Aorta (tissue), 5 donors: ENCODE data around the gene SLC25A43. TPM values are rescaled to one million over a fixed set of nuclear protein-coding genes. Genes with fewer than 3 reads are reported as not detected.

Source experiments
- ATAC-seq: fragments of 200-7000 bp; cut with Tn5 transposase; one replicate; pipeline ENCODE4 v1.9.1; 2022; ENCODE audit warnings: moderate library complexity; ENCODE audit not compliant: low FRiP score
- DNase-seq, 2 donors: peaks; one replicate each; pipeline ENCODE4 v3.0.0-alpha.2; 2020
- H3K27ac ChIP-seq, 2 donors: one replicate each; pipeline ENCODE4 v1.5.1; 2013; ENCODE audit warnings: low read length in 2 of 2, mild to moderate bottlenecking in 2 of 2, moderate library complexity in 2 of 2, control low read depth in 1 of 2, inconsistent platforms in 1 of 2, low read depth in 1 of 2
- H3K27me3 ChIP-seq, 2 donors: one replicate each; pipeline ENCODE4 v1.6.1; 2013; ENCODE audit warnings: control low read depth in 1 of 2, low read length in 1 of 2, mild to moderate bottlenecking in 1 of 2, moderate library complexity in 1 of 2; ENCODE audit not compliant: insufficient read depth in 2 of 2, control insufficient read depth in 1 of 2
- H3K36me3 ChIP-seq, 2 donors: one replicate each; pipeline ENCODE4 v1.6.1; 2013; ENCODE audit warnings: control low read depth in 1 of 2, low read length in 1 of 2, mild to moderate bottlenecking in 1 of 2; ENCODE audit not compliant: insufficient read depth in 2 of 2, control insufficient read depth in 1 of 2
- H3K4me1 ChIP-seq, 2 donors: one replicate each; pipeline ENCODE4 v1.6.1; 2013; ENCODE audit warnings: low read length in 2 of 2, control low read depth in 1 of 2, mild to moderate bottlenecking in 1 of 2, moderate library complexity in 1 of 2; ENCODE audit not compliant: insufficient read depth in 2 of 2, control insufficient read depth in 1 of 2
- H3K4me3 ChIP-seq, 2 donors: one replicate each; pipeline ENCODE4 v1.5.1; 2013; ENCODE audit warnings: low read length in 2 of 2, control low read depth in 1 of 2, mild to moderate bottlenecking in 1 of 2
- H3K9me3 ChIP-seq: one replicate; pipeline ENCODE4 v1.6.1; 2013; ENCODE audit warnings: mild to moderate bottlenecking, low read length; ENCODE audit not compliant: control insufficient read depth
- WGBS, 2 donors: extraction: QIAGEN DNeasy Blood & Tissue Kit; methylation state at CpG; one replicate each; pipeline ENCODE4 v1.1.7; 2013; 5-methylcytosine and 5-hydroxymethylcytosine counted together
- intact Hi-C, 2 donors: fragments of 100-400 bp; cut with DNase I; formaldehyde crosslinking; loops; one replicate each; pipeline versions ENCODE4 v1.14.2 to v1.15.0; 2022
- polyA plus RNA-seq, 2 donors: library from polyadenylated mRNA; stranded (reverse); fragments of 200-250 nt; gene quantifications; one replicate each; pipeline ENCODE4 v1.2.3, GENCODE V29; 2013
- total RNA-seq, 2 donors: library from RNA; stranded (reverse); fragmentation: NEBNext Ultra II Directional; extraction: Animal tissue kit (Norgen Biotek cat#: 25700); gene quantifications; one replicate each; pipeline ENCODE4 v1.2.1, GENCODE V29; 2021
- donor health status: healthy with polysubstance abuse.
- donor health status: Bipolar disorder and iron deficiency.
- donor health status: DM: no; HTN: no; CAD: no.
- donor health status: DM: no; HTN: no; CAD: no.
- donor health status: DM: yes; HTN: yes; CAD: no.

SLC25A43 gene
- total and polyA plus RNA-seq, 4 donors, result 10.2 to 14.1 (median 12.4) TPM

GRCh38 chrX:119467842-119468550 lies 68.9 kb downstream of the SLC25A43 start, which contains the start of gene SLC25A5:
Gene SLC25A5 (plus strand): TSS chrX:119468444. CDS start chrX:119468516, 72 bp downstream.
- Histone ChIP-seq H3K27ac (peak within 1 kb of the TSS in 1 of 2 donors; percentile 82), H3K4me1 (no peaks in the 10 kb centered on the region), H3K9me3 (no peaks in the 10 kb centered on the region), H3K4me3 (peak within 1 kb of the TSS; percentile 50 to 62), H3K27me3 (no peaks in the 10 kb centered on the region), H3K36me3 (peaks cover 0 to 2% of the 10 kb centered on the region in 2 donors)
- WGBS, 2 donors, result 3 to 34% methylated on average over 33 to 46 of the region's 46 CpGs
- peak; percentile 90 to 93 for DNase-seq
- peak; percentile 97 for ATAC-seq
- intact Hi-C loops, result loop anchor here in 1 of 2 donors (10.0 kb wide), 1 partner anchor 407 kb away; the partner anchor contains the start of genes NDUFA1 and RNF113A

- Histone ChIP-seq H3K4me3 (peak overlapping the region; percentile 50 to 62), H3K36me3 (peaks cover 0 to 2% of the 10 kb centered on the region in 2 donors), H3K27ac (peak overlapping the region in 1 of 2 donors; percentile 82), H3K9me3 (no peaks in the 10 kb centered on the region), H3K27me3 (no peaks in the 10 kb centered on the region), H3K4me1 (no peaks in the 10 kb centered on the region)
- ATAC-seq, result peak; percentile 93
- 1 to 32% methylated on average over 53 to 78 of the region's 78 CpGs for WGBS, 2 donors
- intact Hi-C loops, result loop anchor here in 1 of 2 donors (10.0 kb wide), 1 partner anchor 406 kb away; the partner anchor contains the start of genes NDUFA1 and RNF113A
- peak; percentile 90 to 96 for DNase-seq
Observed at GRCh38 chrX:119468551-119469312, 69.6 kb downstream of the SLC25A43 start.

GRCh38 chrX:119469313-119469635 lies 70.1 kb downstream of the SLC25A43 start:
- no peak for DNase-seq
- Histone ChIP-seq H3K9me3 (no peaks in the 10 kb centered on the region), H3K27me3 (no peaks in the 10 kb centered on the region), H3K4me3 (no peak overlapping the region), H3K36me3 (peaks cover 0 to 2% of the 10 kb centered on the region in 2 donors), H3K4me1 (no peaks in the 10 kb centered on the region), H3K27ac (peak overlapping the region in 1 of 2 donors; percentile 50)
- intact Hi-C loops, result loop anchor here in 1 of 2 donors (10.0 kb wide), 1 partner anchor 406 kb away; the partner anchor contains the start of genes NDUFA1 and RNF113A
- no peak for ATAC-seq
- 14 to 44% methylated on average over 8 of the region's 8 CpGs for WGBS, 2 donors

- Histone ChIP-seq H3K9me3 (no peaks in the 10 kb centered on the region), H3K4me3 (no peak overlapping the region), H3K4me1 (no peaks in the 10 kb centered on the region), H3K27me3 (no peaks in the 10 kb centered on the region), H3K27ac (no peak overlapping the region), H3K36me3 (peaks cover 0 to 2% of the 10 kb centered on the region in 2 donors)
- WGBS, 2 donors, result 74 to 81% methylated on average over 23 of the region's 23 CpGs
- DNase-seq, result no peak
- intact Hi-C loops, result no loop called here
- ATAC-seq, result no peak
Observed at GRCh38 chrX:119474615-119475388, 75.7 kb downstream of the SLC25A43 start.

- H3K27ac ChIP-seq, result no peak overlapping the region
- ATAC-seq (no peak), DNase-seq (no peak)
- H3K9me3 ChIP-seq, result no peaks in the 10 kb centered on the region
- no peak overlapping the region for H3K4me3 ChIP-seq
- WGBS, 2 donors, result 65 to 76% methylated on average over 10 to 11 of the region's 11 CpGs
- intact Hi-C loops, result no loop called here
- H3K4me1 ChIP-seq, result no peaks in the 10 kb centered on the region
- H3K36me3 ChIP-seq, result no peaks in the 10 kb centered on the region
- no peaks in the 10 kb centered on the region for H3K27me3 ChIP-seq
Observed at GRCh38 chrX:119475389-119476101, 76.4 kb downstream of the SLC25A43 start.

- intact Hi-C loops, result no loop called here
- Histone ChIP-seq H3K27ac (no peak overlapping the region), H3K27me3 (no peaks in the 10 kb centered on the region), H3K9me3 (no peaks in the 10 kb centered on the region), H3K4me1 (no peaks in the 10 kb centered on the region), H3K36me3 (no peaks in the 10 kb centered on the region), H3K4me3 (no peak overlapping the region)
- DNase-seq (no peak), ATAC-seq (peak; percentile 12)
- 39 to 44% methylated on average over 3 of the region's 3 CpGs for WGBS, 2 donors
Observed at GRCh38 chrX:119477812-119478232, 78.7 kb downstream of the SLC25A43 start.

- no peak overlapping the region for H3K27ac ChIP-seq
Observed at GRCh38 chrX:119478504-119478903, 79.4 kb downstream of the SLC25A43 start.

GRCh38 chrX:119479845-119480244 lies 80.7 kb downstream of the SLC25A43 start:
- Histone ChIP-seq H3K27me3 (no peaks in the 10 kb centered on the region), H3K4me1 (no peaks in the 10 kb centered on the region), H3K4me3 (no peak overlapping the region), H3K27ac (no peak overlapping the region), H3K36me3 (no peaks in the 10 kb centered on the region), H3K9me3 (no peaks in the 10 kb centered on the region)
- ATAC-seq (no peak), DNase-seq (no peak)
- 80 to 90% methylated on average over 2 of the region's 2 CpGs for WGBS, 2 donors
- intact Hi-C loops, result no loop called here

More at GRCh38 chrX:119478504-119478903, 79.4 kb downstream of the SLC25A43 start:
- no peak for ATAC-seq
- H3K4me1 ChIP-seq, result no peaks in the 10 kb centered on the region
- no peaks in the 10 kb centered on the region for H3K27me3 ChIP-seq
- intact Hi-C loops, result no loop called here
- DNase-seq, result no peak
- no peaks in the 10 kb centered on the region for H3K9me3 ChIP-seq
- no peak overlapping the region for H3K4me3 ChIP-seq
- WGBS, 2 donors, result 84 to 85% methylated on average over 4 of the region's 4 CpGs
- no peaks in the 10 kb centered on the region for H3K36me3 ChIP-seq
